CD14-positive monocyte (primary cell): ENCODE data around the gene SCN1B. TPM values are rescaled to one million over a fixed set of nuclear protein-coding genes. Genes with fewer than 3 reads are reported as not detected.
A peak's percentile ranks its signal among the peaks of the same experiment; 100 is the strongest.

Source experiments
- DNase-seq, 3 donors: peaks; one replicate each; pipeline ENCODE4 v3.0.0-alpha.2; 2011 to 2022
- H2AFZ ChIP-seq: 2 replicates; pipeline ENCODE4 v1.6.0; 2012; ENCODE audit warnings: mild to moderate bottlenecking, low read depth, low read length, inconsistent platforms; ENCODE audit not compliant: insufficient read depth, poor library complexity, severe bottlenecking
- H3K27ac ChIP-seq, 2 donors: 1 replicate in 1 of 2; 2 replicates in 1 of 2; pipeline ENCODE4 v1.5.1; 2012 to 2013; ENCODE audit warnings: low read length in 2 of 2, control low read depth in 1 of 2, inconsistent platforms in 1 of 2, low read depth in 1 of 2, mild to moderate bottlenecking in 1 of 2
- H3K27me3 ChIP-seq, 2 donors: one replicate each; pipeline versions ENCODE4 v1.6.0 to v1.6.1; 2011 to 2013; ENCODE audit warnings: low read length in 2 of 2; ENCODE audit not compliant: control insufficient read depth in 2 of 2, insufficient read depth in 2 of 2
- H3K36me3 ChIP-seq, 2 donors: replicated peaks in 1 of 2; 1 replicate in 1 of 2; 2 replicates in 1 of 2; pipeline versions ENCODE4 v1.5.1 to v1.6.1; 2012 to 2013; ENCODE audit warnings: low read length in 2 of 2, control low read depth in 1 of 2, inconsistent platforms in 1 of 2, mild to moderate bottlenecking in 1 of 2; ENCODE audit not compliant: insufficient read depth in 2 of 2, control insufficient read depth in 1 of 2
- H3K4me1 ChIP-seq, 2 donors: 1 replicate in 1 of 2; 2 replicates in 1 of 2; pipeline versions ENCODE4 v1.5.1 to v1.6.1; 2012 to 2013; ENCODE audit warnings: low read length in 2 of 2, control low read depth in 1 of 2, inconsistent platforms in 1 of 2, mild to moderate bottlenecking in 1 of 2, moderate library complexity in 1 of 2; ENCODE audit not compliant: insufficient read depth in 2 of 2, control insufficient read depth in 1 of 2
- H3K4me2 ChIP-seq: replicated peaks from 2 replicates; pipeline ENCODE3; 2012; ENCODE audit warnings: low read length, moderate library complexity, mild to moderate bottlenecking; ENCODE audit not compliant: poor library complexity, severe bottlenecking; ENCODE audit errors: extremely low read depth
- H3K4me3 ChIP-seq, 3 experiments: fragments of 200-600 bp in 1 of 3; sonication (generic) in 1 of 3; replicated peaks in 1 of 3; 1 replicate in 2 of 3; 2 replicates in 1 of 3; pipeline ENCODE4 v1.5.1; 2011 to 2013; ENCODE audit warnings: low read length in 3 of 3, mild to moderate bottlenecking in 3 of 3, control low read depth in 2 of 3, low read depth in 2 of 3, inconsistent platforms in 1 of 3, moderate library complexity in 1 of 3
- H3K79me2 ChIP-seq: 2 replicates; pipeline ENCODE4 v1.6.0; 2012; ENCODE audit warnings: mild to moderate bottlenecking, control low read depth, inconsistent platforms, low read length, moderate library complexity; ENCODE audit not compliant: insufficient read depth
- H3K9ac ChIP-seq: 2 replicates; pipeline ENCODE4 v1.6.0; 2017; ENCODE audit warnings: low read length, mild to moderate bottlenecking; ENCODE audit not compliant: insufficient read depth, poor library complexity, severe bottlenecking
- H3K9me3 ChIP-seq, 2 donors: replicated peaks in 1 of 2; 1 replicate in 1 of 2; 2 replicates in 1 of 2; pipeline versions ENCODE4 v1.5.1 to v1.6.1; 2012 to 2013; ENCODE audit warnings: low read length in 2 of 2, control low read depth in 1 of 2; ENCODE audit not compliant: control insufficient read depth in 1 of 2, insufficient read depth in 1 of 2
- H4K20me1 ChIP-seq: 2 replicates; pipeline ENCODE4 v1.6.0; 2012; ENCODE audit warnings: mild to moderate bottlenecking, low read length, control low read depth, moderate library complexity; ENCODE audit not compliant: insufficient read depth
- H3K27ac Mint-ChIP-seq, 7 donors: one replicate each; pipeline ENCODE4 v1.8.0; 2020; ENCODE audit warnings: mild to moderate bottlenecking in 7 of 7, mixed read lengths in 7 of 7, moderate library complexity in 6 of 7, inconsistent platforms in 2 of 7
- H3K27me3 Mint-ChIP-seq, 3 donors: one replicate each; pipeline ENCODE4 v1.8.0; 2021 to 2022; ENCODE audit warnings: low read depth in 3 of 3, mild to moderate bottlenecking in 3 of 3, mixed read lengths in 3 of 3, moderate library complexity in 3 of 3, inconsistent platforms in 1 of 3
- H3K36me3 Mint-ChIP-seq, 2 donors: one replicate each; pipeline ENCODE4 v1.8.0; 2020; ENCODE audit warnings: mixed read lengths in 2 of 2, inconsistent platforms in 1 of 2, mild to moderate bottlenecking in 1 of 2
- H3K4me1 Mint-ChIP-seq: one replicate; pipeline ENCODE4 v1.8.0; 2020; ENCODE audit warnings: mild to moderate bottlenecking, mixed read lengths
- H3K4me3 Mint-ChIP-seq, 2 donors: one replicate each; pipeline ENCODE4 v1.8.0; 2020; ENCODE audit warnings: mild to moderate bottlenecking in 2 of 2, mixed read lengths in 2 of 2, moderate library complexity in 1 of 2
- H3K9me3 Mint-ChIP-seq, 7 donors: one replicate each; pipeline ENCODE4 v1.8.0; 2020 to 2022; ENCODE audit warnings: mixed read lengths in 7 of 7, mild to moderate bottlenecking in 6 of 7, moderate library complexity in 6 of 7, inconsistent platforms in 2 of 7
- CTCF ChIP-seq: fragments of 200-600 bp; IDR thresholded peaks from one replicate; pipeline ENCODE4 v1.8.0; 2022; ENCODE audit warnings: antibody characterized with exemption, mild to moderate bottlenecking
- WGBS: methylation state at CpG from one replicate; pipeline ENCODE4 v1.1.5; 2013; ENCODE audit warnings: missing lambda C conversion rate; ENCODE audit not compliant: insufficient coverage; 5-methylcytosine and 5-hydroxymethylcytosine counted together
- intact Hi-C, 2 donors: fragments of 100-400 bp; cut with micrococcal nuclease; formaldehyde crosslinking; loops; one replicate each; pipeline versions ENCODE4 v1.15.0 to v1.15.1; 2023
- polyA plus RNA-seq, 3 donors: library from polyadenylated mRNA; depleted of rRNA in 1 of 3; unstranded in 2 of 3; stranded (reverse) in 1 of 3; fragments of 300-500 nt in 2 of 3; fragments of >200 nt in 1 of 3; fragmentation: Illumina TruSeq in 2 of 3; gene quantifications; 1 replicate in 2 of 3; 2 replicates in 1 of 3; pipeline ENCODE4 v1.2.3, GENCODE V29; 2012 to 2021

SCN1B gene
- polyA plus RNA-seq, 3 donors = 0.08 to 0.68 TPM; not detected in 1

DNA sequence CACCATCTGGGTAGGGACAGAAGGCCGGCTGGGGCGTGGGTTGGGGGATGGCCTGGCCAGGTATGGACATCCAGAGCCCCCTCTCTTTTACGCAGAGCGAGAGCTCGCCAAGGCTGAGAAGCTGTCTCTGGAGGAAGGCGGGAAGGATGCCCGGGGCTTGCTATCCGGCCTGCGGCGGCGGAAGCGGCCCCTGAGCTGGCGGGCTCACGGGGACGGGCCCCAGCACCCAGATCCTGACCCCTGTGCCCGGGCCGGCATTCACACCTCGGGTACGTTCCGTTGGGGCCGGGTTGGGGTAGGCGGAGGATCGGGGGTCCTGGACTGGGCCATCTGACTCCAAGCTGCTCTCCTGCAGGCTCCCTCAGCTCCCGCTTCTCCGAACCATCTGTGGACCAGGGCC is 8.7 kb upstream of the SCN1B start:
- Mint-ChIP-seq H3K9me3 (no peaks in the 10 kb centered on the region), H3K4me1 (peaks cover 24% of the 10 kb centered on the region), H3K27me3 (peaks cover 0 to 1% (median 0%) of the 10 kb centered on the region in 3 donors), H3K36me3 (peaks cover 83 to 95% of the 10 kb centered on the region in 2 donors), H3K4me3 (no peak overlapping the region), H3K27ac (no peak overlapping the region)
- 98% methylated on average over 16 of the region's 25 CpGs for WGBS
- Histone ChIP-seq H3K36me3 (peaks cover 80 to 98% of the 10 kb centered on the region in 2 donors), H3K27ac (no peak overlapping the region), H3K79me2 (no peaks in the 10 kb centered on the region), H3K9me3 (no peaks in the 10 kb centered on the region), H3K4me3 (no peak overlapping the region), H3K4me2 (no peak overlapping the region), H3K9ac (no peak overlapping the region), H3K4me1 (peaks cover 29 to 32% of the 10 kb centered on the region in 2 donors), H3K27me3 (no peaks in the 10 kb centered on the region), H4K20me1 (peaks cover 21% of the 10 kb centered on the region), H2AFZ (no peak overlapping the region)
- intact Hi-C loops = no loop called here
- no peak for DNase-seq
- no peak for TF ChIP-seq CTCF

DNA sequence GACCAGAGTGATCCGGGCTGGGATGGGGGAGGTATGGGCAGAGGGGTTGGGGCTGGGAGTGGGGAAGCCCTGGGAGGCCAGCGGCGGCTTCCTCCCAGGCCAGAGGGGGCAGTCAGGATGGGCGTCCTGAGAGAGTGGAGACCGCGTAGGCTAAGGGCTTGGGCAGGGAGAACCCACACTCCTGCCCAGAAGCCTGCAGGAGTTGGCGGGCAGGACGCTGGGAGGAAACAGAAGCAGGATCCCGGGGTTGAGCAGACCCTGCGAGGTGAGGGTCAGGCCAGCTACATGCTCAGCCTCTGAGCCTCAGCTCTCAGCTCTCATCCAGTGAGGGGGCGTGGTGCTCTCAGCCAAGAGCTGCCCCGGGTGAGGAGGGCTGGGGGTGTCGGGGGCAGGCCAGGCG is 7.8 kb upstream of the SCN1B start:
- Histone ChIP-seq H2AFZ (no peak overlapping the region), H3K4me3 (no peak overlapping the region), H3K27ac (no peak overlapping the region), H4K20me1 (peaks cover 21% of the 10 kb centered on the region), H3K4me2 (no peak overlapping the region), H3K4me1 (peaks cover 20 to 23% of the 10 kb centered on the region in 2 donors), H3K36me3 (peaks cover 87 to 98% of the 10 kb centered on the region in 2 donors), H3K9ac (no peak overlapping the region), H3K9me3 (no peaks in the 10 kb centered on the region), H3K79me2 (no peaks in the 10 kb centered on the region), H3K27me3 (no peaks in the 10 kb centered on the region)
- Mint-ChIP-seq H3K4me1 (peaks cover 19% of the 10 kb centered on the region), H3K36me3 (peaks cover 86 to 97% of the 10 kb centered on the region in 2 donors), H3K27me3 (peaks cover 0 to 2% (median 0%) of the 10 kb centered on the region in 3 donors), H3K27ac (peak overlapping the region in 1 of 7 donors; percentile 6), H3K9me3 (no peaks in the 10 kb centered on the region), H3K4me3 (no peak overlapping the region)
- no peak for TF ChIP-seq CTCF
- DNase-seq = no peak
- intact Hi-C loops = no loop called here
- 80% methylated on average over 8 of the region's 14 CpGs for WGBS
